Middle frontal gyrus (tissue), 1 donor: ENCODE measurements around the gene PLK3.

Experiments used
- DNase-seq: peaks from one replicate; pipeline ENCODE4 v3.0.0-alpha.2; 2015; ENCODE audit warnings: low spot score; ENCODE audit errors: extremely low spot score

Gene PLK3

DNA sequence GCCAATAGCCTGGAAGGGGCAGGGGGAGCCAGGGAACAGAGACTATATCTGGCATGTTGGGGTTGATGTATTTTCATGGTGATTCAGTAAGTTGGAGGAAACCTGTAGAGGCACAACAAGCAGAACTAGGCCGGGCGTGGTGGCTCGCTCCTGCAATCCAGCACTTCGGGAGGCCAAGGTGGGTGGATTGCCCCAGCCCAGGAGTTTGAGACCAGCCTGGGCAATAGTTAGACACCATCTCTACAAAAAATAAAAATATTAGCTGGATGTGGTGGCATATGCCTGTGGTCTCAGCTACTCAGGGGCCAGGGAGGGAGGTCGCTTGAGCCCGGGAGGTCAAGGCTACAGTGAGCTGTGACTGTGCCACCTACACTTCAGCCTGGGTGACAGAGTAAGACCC is 53.0 kb downstream of the PLK3 start:
- DNase-seq = no peak

DNA sequence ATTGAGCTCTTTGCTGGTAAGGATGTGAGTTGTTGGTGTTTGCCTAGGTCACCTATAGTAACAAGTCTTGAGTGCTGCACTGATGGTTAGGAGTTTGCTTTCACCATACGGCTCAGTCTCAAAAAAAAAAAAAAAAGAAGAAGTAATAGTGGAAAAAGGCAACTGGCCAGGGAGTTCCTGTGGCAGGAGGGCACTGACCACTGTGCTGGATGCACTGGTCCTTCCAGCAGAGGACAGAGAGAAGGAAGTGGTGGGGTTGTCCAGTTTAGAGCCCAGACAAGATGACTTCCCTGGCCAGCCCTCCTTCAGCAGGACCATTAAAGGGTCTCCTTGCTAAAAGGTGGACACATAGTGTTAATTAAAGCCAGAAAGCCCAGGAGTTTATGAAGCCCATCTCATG is 54.8 kb downstream of the PLK3 start:
- no peak for DNase-seq
